Muscle of leg (tissue), 11 donors: ENCODE measurements around the gene GPC3. TPM values are rescaled to one million over a fixed set of nuclear protein-coding genes. Genes with fewer than 3 reads are reported as not detected.

Experiments used
- DNase-seq: peaks from one replicate; pipeline ENCODE4 v3.0.0; 2013
- H3K27ac ChIP-seq: one replicate; pipeline ENCODE4 v1.5.1; 2013; ENCODE audit warnings: mild to moderate bottlenecking, low read length, control low read depth
- H3K27me3 ChIP-seq: one replicate; pipeline ENCODE4 v1.6.1; 2013; ENCODE audit warnings: low read length; ENCODE audit not compliant: control insufficient read depth, insufficient read depth
- H3K36me3 ChIP-seq: one replicate; pipeline ENCODE4 v1.6.1; 2013; ENCODE audit warnings: low read length; ENCODE audit not compliant: control insufficient read depth, insufficient read depth
- H3K4me1 ChIP-seq: one replicate; pipeline ENCODE4 v1.6.1; 2013; ENCODE audit warnings: low read length; ENCODE audit not compliant: control insufficient read depth, insufficient read depth
- H3K4me3 ChIP-seq: one replicate; pipeline ENCODE4 v1.5.1; 2013; ENCODE audit warnings: low read length, control low read depth
- H3K9me3 ChIP-seq: replicated peaks from 2 replicates; pipeline ENCODE4 v1.6.1; 2013; ENCODE audit warnings: low read depth, low read length; ENCODE audit not compliant: control insufficient read depth
- WGBS: methylation state at CpG from one replicate; pipeline ENCODE4 v1.1.5; 2013; ENCODE audit warnings: missing lambda C conversion rate; ENCODE audit not compliant: insufficient coverage; 5-methylcytosine and 5-hydroxymethylcytosine counted together
- polyA plus RNA-seq, 8 donors: library from polyadenylated mRNA; unstranded; fragments of 120-200 nt; gene quantifications; one replicate each; pipeline versions ENCODE4 v1.2.1 to v1.2.3, GENCODE V29; 2013; ENCODE audit warnings: inconsistent platforms in 1 of 8, low replicate concordance in 1 of 8; ENCODE audit not compliant: insufficient read length in 8 of 8, insufficient read depth in 1 of 8
- total RNA-seq: library from RNA; stranded (reverse); fragments of 120-200 nt; gene quantifications from one replicate; pipeline ENCODE4 v1.2.4, GENCODE V29; 2013

Gene GPC3
- total and polyA plus RNA-seq, 9 donors, result 271 to 581 (median 367) TPM

DNA sequence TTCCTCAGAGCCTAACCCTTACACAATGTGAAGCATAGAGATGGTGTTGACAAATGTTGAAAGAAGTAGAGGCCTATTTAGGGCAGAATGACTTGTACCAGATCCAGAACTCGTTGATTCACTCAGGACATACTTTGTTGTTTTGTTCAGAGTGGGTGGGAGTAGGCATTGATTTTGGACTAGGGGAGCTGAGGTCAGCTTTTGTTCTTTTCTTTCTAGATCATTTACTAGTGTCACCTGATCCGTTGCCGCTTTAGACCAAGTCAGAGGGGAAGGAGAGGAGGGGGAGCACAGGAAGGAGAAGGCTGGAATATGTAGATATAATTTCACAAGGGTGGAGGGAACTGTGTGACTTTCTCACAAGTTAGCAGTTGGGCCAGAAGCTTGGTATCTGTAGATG, 287.7 kb downstream of the GPC3 start:
- DNase-seq, result no peak
- Histone ChIP-seq H3K4me3 (no peak overlapping the region), H3K36me3 (no peaks in the 10 kb centered on the region), H3K4me1 (no peaks in the 10 kb centered on the region), H3K27ac (no peak overlapping the region), H3K9me3 (no peaks in the 10 kb centered on the region), H3K27me3 (peaks cover 11% of the 10 kb centered on the region)
- no CpG with 5 or more reads among the region's 3 CpGs for WGBS

DNA sequence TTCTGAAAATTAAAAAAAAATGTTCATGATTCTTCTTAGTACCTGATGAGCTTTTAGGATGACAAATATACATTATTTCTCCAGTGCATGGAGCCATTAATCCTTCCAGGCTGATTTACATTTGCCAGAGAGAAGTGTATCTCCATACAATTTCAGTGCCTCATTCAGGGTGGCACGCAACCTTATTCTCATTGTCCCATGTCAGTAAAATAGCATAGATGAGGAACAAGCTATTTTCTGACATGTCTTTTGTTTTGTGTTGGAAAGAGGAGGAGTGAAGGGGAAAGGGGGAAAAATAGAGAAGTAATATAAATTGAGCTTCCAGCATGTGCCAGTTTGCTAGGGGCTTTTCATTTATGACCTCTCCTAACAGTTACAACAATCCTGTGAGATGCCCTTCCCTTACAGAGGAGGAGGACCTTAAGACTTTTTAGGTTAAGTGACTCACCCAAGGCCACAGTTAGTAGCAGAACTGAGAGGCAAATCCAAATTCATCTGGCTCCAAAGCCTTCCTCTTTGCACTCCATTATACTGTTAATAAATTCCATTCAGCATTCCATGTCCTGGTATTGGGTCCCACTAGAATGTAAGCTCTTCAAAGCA, 295.3 kb downstream of the GPC3 start:
- H3K27me3 ChIP-seq, result peaks cover 8% of the 10 kb centered on the region
- H3K4me1 ChIP-seq, result no peaks in the 10 kb centered on the region
- no peak overlapping the region for H3K27ac ChIP-seq
- WGBS, result no CpG with 5 or more reads among the region's 1 CpG
- no peaks in the 10 kb centered on the region for H3K9me3 ChIP-seq
- DNase-seq, result no peak
- no peak overlapping the region for H3K4me3 ChIP-seq
- no peaks in the 10 kb centered on the region for H3K36me3 ChIP-seq

- H3K36me3 ChIP-seq, result no peaks in the 10 kb centered on the region
- H3K4me3 ChIP-seq, result no peak overlapping the region
- WGBS, result 19% methylated on average over 2 of the region's 3 CpGs
- H3K27me3 ChIP-seq, result peaks cover 7% of the 10 kb centered on the region
- peak; percentile 7 for DNase-seq
- H3K4me1 ChIP-seq, result no peaks in the 10 kb centered on the region
- no peaks in the 10 kb centered on the region for H3K9me3 ChIP-seq
- H3K27ac ChIP-seq, result no peak overlapping the region
Measured at GRCh38 chrX:133685822-133686221, 299.6 kb downstream of the GPC3 start.

- DNase-seq, result no peak
- no peaks in the 10 kb centered on the region for H3K9me3 ChIP-seq
- H3K4me3 ChIP-seq, result no peak overlapping the region
- no peaks in the 10 kb centered on the region for H3K36me3 ChIP-seq
- 72% methylated on average over 4 of the region's 6 CpGs for WGBS
- H3K4me1 ChIP-seq, result no peaks in the 10 kb centered on the region
- peaks cover 21% of the 10 kb centered on the region for H3K27me3 ChIP-seq
- H3K27ac ChIP-seq, result no peak overlapping the region
Measured at GRCh38 chrX:133681897-133682296, 303.5 kb downstream of the GPC3 start.

GRCh38 chrX:133681421-133681820, 304.0 kb downstream of the GPC3 start:
- no peaks in the 10 kb centered on the region for H3K4me1 ChIP-seq
- 52% methylated on average over 2 of the region's 3 CpGs for whole genome bisulfite sequencing
- no peak for DNase-seq
- peaks cover 21% of the 10 kb centered on the region for H3K27me3 ChIP-seq
- H3K9me3 ChIP-seq, result no peaks in the 10 kb centered on the region
- no peak overlapping the region for H3K4me3 ChIP-seq
- no peaks in the 10 kb centered on the region for H3K36me3 ChIP-seq
- no peak overlapping the region for H3K27ac ChIP-seq

GRCh38 chrX:133677123-133678063, 308.0 kb downstream of the GPC3 start:
- Histone ChIP-seq H3K36me3 (no peaks in the 10 kb centered on the region), H3K27me3 (peaks cover 31% of the 10 kb centered on the region), H3K4me3 (no peak overlapping the region), H3K4me1 (no peaks in the 10 kb centered on the region), H3K9me3 (no peaks in the 10 kb centered on the region), H3K27ac (no peak overlapping the region)
- 73% methylated on average over 3 of the region's 6 CpGs for WGBS
- DNase-seq, result no peak

GRCh38 chrX:133676344-133677122, 308.9 kb downstream of the GPC3 start:
- H3K27ac ChIP-seq, result no peak overlapping the region
- H3K27me3 ChIP-seq, result peaks cover 28% of the 10 kb centered on the region
- no peaks in the 10 kb centered on the region for H3K36me3 ChIP-seq
- H3K9me3 ChIP-seq, result no peaks in the 10 kb centered on the region
- no peaks in the 10 kb centered on the region for H3K4me1 ChIP-seq
- no peak for DNase-seq
- no peak overlapping the region for H3K4me3 ChIP-seq
- WGBS, result no CpG with 5 or more reads among the region's 1 CpG

DNA sequence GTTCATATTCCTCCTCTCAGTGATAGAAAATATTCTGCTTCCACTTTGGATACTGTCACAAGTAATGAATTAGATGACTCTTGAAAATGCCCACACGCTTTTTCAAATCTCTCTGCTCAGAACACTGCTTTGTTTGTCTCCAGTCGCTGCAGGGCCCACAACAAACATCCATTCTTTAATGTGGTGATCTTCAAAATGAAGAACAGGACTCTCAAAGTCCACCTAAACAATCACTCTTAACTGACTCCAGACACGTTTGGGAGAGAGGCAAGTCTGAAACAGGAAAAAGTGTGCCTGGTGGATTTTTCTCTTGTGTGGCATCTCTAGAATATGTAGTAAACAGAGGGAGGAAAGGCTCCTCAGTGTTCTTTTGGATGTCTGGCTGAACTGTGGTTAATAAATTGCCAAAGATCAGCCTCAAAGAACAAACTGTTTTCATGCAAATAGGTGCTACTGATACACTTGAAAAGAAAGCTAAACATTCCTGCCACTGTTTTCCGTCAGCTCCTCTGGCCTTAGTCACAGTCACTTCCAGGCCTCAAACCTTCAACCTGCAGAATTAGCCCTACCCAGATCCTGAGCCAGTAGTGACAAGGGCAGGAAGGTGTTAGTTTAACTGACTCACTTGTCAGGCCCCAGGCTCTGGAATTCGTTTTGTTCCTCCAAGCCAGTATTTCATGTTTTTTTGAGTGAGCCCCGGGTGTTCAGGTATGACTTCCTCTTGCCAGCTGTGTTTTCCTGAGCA, 310.5 kb downstream of the GPC3 start:
- peaks cover 2% of the 10 kb centered on the region for H3K4me1 ChIP-seq
- no peak for DNase-seq
- H3K27me3 ChIP-seq, result peaks cover 26% of the 10 kb centered on the region
- H3K9me3 ChIP-seq, result no peaks in the 10 kb centered on the region
- no peak overlapping the region for H3K4me3 ChIP-seq
- H3K36me3 ChIP-seq, result no peaks in the 10 kb centered on the region
- H3K27ac ChIP-seq, result no peak overlapping the region
- WGBS, result 63% methylated on average over 3 of the region's 6 CpGs

DNA sequence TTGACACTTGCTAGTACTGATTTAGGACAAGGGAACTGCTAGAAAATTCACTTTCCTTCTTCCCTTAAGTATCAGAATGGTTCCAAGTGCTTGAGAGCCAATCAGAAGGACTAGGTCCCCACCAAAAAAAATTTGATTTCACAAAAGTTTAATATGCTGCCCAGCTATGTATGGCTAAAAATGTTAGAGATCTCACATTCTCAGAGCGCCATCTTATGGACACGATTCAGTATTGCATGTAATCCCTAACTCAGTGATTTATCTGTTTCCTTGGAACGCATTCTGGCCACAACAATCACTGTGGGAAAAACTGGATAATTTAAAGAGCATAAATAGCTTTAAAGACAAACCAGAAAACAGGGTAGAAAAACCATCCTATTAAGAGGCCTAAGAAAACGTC, 315.0 kb downstream of the GPC3 start:
- H3K4me3 ChIP-seq, result no peak overlapping the region
- H3K36me3 ChIP-seq, result no peaks in the 10 kb centered on the region
- DNase-seq, result peak; percentile 79
- no peak overlapping the region for H3K27ac ChIP-seq
- peaks cover 16% of the 10 kb centered on the region for H3K27me3 ChIP-seq
- WGBS, result no CpG with 5 or more reads among the region's 4 CpGs
- peaks cover 5% of the 10 kb centered on the region for H3K4me1 ChIP-seq
- H3K9me3 ChIP-seq, result no peaks in the 10 kb centered on the region
